Liver (tissue), 9 donors: ENCODE measurements around the gene ZNF775. TPM values are rescaled to one million over a fixed set of nuclear protein-coding genes. Genes with fewer than 3 reads are reported as not detected.

Experiments
- DNase-seq: peaks from one replicate; pipeline ENCODE4 v3.0.0-alpha.2; 2017; ENCODE audit warnings: low spot score
- H3K27ac ChIP-seq, 2 donors: one replicate each; pipeline ENCODE4 v1.7.0; 2013; ENCODE audit warnings: inconsistent platforms in 2 of 2, low read length in 2 of 2, control low read depth in 1 of 2, low read depth in 1 of 2, mild to moderate bottlenecking in 1 of 2
- H3K27me3 ChIP-seq, 4 donors: one replicate each; pipeline versions ENCODE4 v1.6.1 to v1.7.0; 2013; ENCODE audit warnings: low read length in 3 of 4, inconsistent platforms in 1 of 4, mild to moderate bottlenecking in 1 of 4, moderate library complexity in 1 of 4; ENCODE audit not compliant: control insufficient read depth in 4 of 4, insufficient read depth in 4 of 4
- H3K36me3 ChIP-seq, 4 donors: one replicate each; pipeline versions ENCODE4 v1.6.1 to v1.7.0; 2013; ENCODE audit warnings: low read length in 3 of 4, mild to moderate bottlenecking in 3 of 4, low read depth in 1 of 4, moderate library complexity in 1 of 4; ENCODE audit not compliant: control insufficient read depth in 4 of 4, insufficient read depth in 3 of 4
- H3K4me1 ChIP-seq, 4 donors: one replicate each; pipeline versions ENCODE4 v1.6.1 to v1.7.0; 2013; ENCODE audit warnings: low read length in 3 of 4, mild to moderate bottlenecking in 3 of 4, moderate library complexity in 1 of 4; ENCODE audit not compliant: control insufficient read depth in 4 of 4, insufficient read depth in 4 of 4
- H3K4me3 ChIP-seq, 3 donors: one replicate each; pipeline versions ENCODE4 v1.6.1 to v1.7.0; 2013; ENCODE audit warnings: low read length in 3 of 3, control low read depth in 1 of 3, low read depth in 1 of 3, mild to moderate bottlenecking in 1 of 3
- H3K9ac ChIP-seq, 2 donors: one replicate each; pipeline ENCODE4 v1.7.0; 2013; ENCODE audit warnings: low read length in 2 of 2, mild to moderate bottlenecking in 2 of 2, moderate library complexity in 2 of 2, control low read depth in 1 of 2, low read depth in 1 of 2
- H3K9me3 ChIP-seq, 4 donors: one replicate each; pipeline versions ENCODE4 v1.6.1 to v1.7.0; 2013; ENCODE audit warnings: low read length in 3 of 4; ENCODE audit not compliant: control insufficient read depth in 4 of 4
- EGR1 ChIP-seq, 2 donors: IDR thresholded peaks; 2 replicates each; pipeline ENCODE4 v1.6.1; 2016 to 2018; ENCODE audit warnings: antibody characterized with exemption in 2 of 2, low read depth in 2 of 2
- FOXA1 ChIP-seq: IDR thresholded peaks from 2 replicates; pipeline ENCODE4 v1.6.1; 2016; ENCODE audit warnings: antibody characterized with exemption
- GABPA ChIP-seq, 2 donors: IDR thresholded peaks in 1 of 2; conservative IDR thresholded peaks in 1 of 2; 2 replicates each; pipeline ENCODE4 v1.6.1; 2016; ENCODE audit warnings: antibody characterized with exemption in 2 of 2, mild to moderate bottlenecking in 1 of 2, moderate library complexity in 1 of 2
- HNF4A ChIP-seq, 2 donors: conservative IDR thresholded peaks; 2 replicates each; pipeline ENCODE4 v1.6.1; 2016; ENCODE audit warnings: antibody characterized with exemption in 2 of 2, mild to moderate bottlenecking in 2 of 2
- HNF4G ChIP-seq: IDR thresholded peaks from 2 replicates; pipeline ENCODE4 v1.6.1; 2016; ENCODE audit warnings: antibody characterized with exemption
- JUND ChIP-seq, 2 donors: IDR thresholded peaks; 2 replicates each; pipeline ENCODE4 v1.6.1; 2016; ENCODE audit warnings: antibody characterized with exemption in 2 of 2
- NR2F2 ChIP-seq: IDR thresholded peaks from 2 replicates; pipeline ENCODE4 v1.6.1; 2016; ENCODE audit warnings: antibody characterized with exemption
- RAD21 ChIP-seq, 2 donors: IDR thresholded peaks; 2 replicates each; pipeline ENCODE4 v1.6.1; 2016; ENCODE audit warnings: antibody characterized with exemption in 2 of 2, mild to moderate bottlenecking in 2 of 2
- RXRA ChIP-seq, 2 donors: IDR thresholded peaks; 2 replicates each; pipeline ENCODE4 v1.6.1; 2017 to 2018; ENCODE audit warnings: antibody characterized with exemption in 2 of 2, mild to moderate bottlenecking in 1 of 2
- SP1 ChIP-seq: IDR thresholded peaks from 2 replicates; pipeline ENCODE4 v1.6.1; 2018; ENCODE audit warnings: antibody characterized with exemption, mild to moderate bottlenecking
- TAF1 ChIP-seq: conservative IDR thresholded peaks from 2 replicates; pipeline ENCODE4 v1.6.1; 2016; ENCODE audit warnings: antibody characterized with exemption, mild to moderate bottlenecking
- YY1 ChIP-seq: IDR thresholded peaks from 2 replicates; pipeline ENCODE4 v1.6.1; 2016; ENCODE audit warnings: antibody characterized with exemption, mild to moderate bottlenecking
- WGBS: extraction: QIAGEN DNeasy Blood & Tissue Kit; methylation state at CpG from one replicate; pipeline ENCODE4 v1.1.7; 2013; 5-methylcytosine and 5-hydroxymethylcytosine counted together
- polyA plus RNA-seq, 2 donors: library from polyadenylated mRNA; stranded (reverse) in 1 of 2; unstranded in 1 of 2; fragments of 200-250 nt in 1 of 2; fragments of >200 nt in 1 of 2; fragmentation: Nextera tagmentation in 1 of 2; extraction: Ambion mirVana in 1 of 2; gene quantifications; one replicate each; pipeline versions ENCODE4 v1.2.1 to v1.2.3, GENCODE V29; 2013 to 2015
- total RNA-seq, 2 donors: library from RNA; depleted of rRNA; stranded (reverse); fragments of >200 nt; gene quantifications; one replicate each; pipeline ENCODE4 v1.2.3, GENCODE V29; 2014
- TF ChIP-seq, protein P1 (sequence below): fragments of 150-350 bp; IDR thresholded peaks from 2 replicates; pipeline ENCODE4 v1.5.1; 2017; ENCODE audit warnings: improper control_type of control experiment, low read depth, low read length; ENCODE audit not compliant: missing input control
- donor health status: healthy.
- donor health status: healthy.
- donor health status: healthy.
- donor health status: healthy.
- donor health status: healthy.

The ZNF775 gene
- total and polyA plus RNA-seq, 4 donors = 0.08 to 3.1 (median 0.52) TPM

DNA sequence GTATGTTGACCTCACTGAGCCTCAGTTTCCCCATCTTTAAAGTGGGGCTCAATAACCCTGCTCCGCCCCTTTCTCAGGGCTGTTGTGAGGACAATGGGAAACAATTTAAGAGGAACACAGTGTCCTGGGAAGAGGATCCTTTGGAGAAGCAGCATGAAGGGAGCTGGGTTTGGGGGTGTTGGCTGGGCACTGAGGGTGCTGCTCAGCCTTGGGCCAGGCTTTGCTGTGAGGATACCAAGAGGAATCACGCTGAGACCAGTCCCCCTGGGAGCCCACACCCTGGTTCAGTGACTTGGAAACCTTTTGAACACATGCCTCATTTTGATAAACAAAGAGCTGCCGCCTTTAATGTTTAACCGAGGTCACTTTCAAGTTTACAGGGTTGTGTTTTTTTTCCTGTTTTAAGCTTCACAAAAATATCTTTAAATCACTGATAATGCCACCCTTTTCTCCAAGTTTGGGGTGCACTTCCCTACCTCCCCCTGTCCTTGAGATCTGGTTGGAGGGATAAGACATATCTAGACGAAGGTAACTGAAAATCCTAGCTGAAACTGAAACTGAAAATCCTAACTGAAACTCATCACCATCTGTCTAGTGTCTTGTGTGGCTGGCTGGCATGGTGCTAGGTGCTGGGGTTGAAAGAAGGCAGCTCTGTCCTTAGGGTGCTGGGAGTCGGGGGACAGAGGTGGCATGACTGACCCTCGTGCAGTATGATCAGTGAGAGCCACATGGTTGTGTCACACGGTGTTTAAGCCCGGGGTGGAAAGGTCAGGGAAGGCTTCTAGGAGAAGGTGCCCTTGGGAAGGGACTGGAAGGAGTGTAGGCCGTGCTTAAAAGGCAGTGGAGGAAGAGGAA lies 27.7 kb downstream of the ZNF775 start:
- no peak for DNase-seq
- no peak overlapping the region for H3K4me3 ChIP-seq
- peak overlapping the region; percentile 13 to 57 for H3K9ac ChIP-seq
- 30% methylated on average over 10 of the region's 10 CpGs for WGBS
- TF ChIP-seq YY1 (peak; percentile 65), FOXA1 (no peak), SP1 (peak; percentile 51), RXRA (IDR thresholded peaks at IDR 0.05) (peak; percentile 44 to 53)
- H3K27me3 ChIP-seq = no peaks in the 10 kb centered on the region
- peak overlapping the region; percentile 90 to 92 for H3K27ac ChIP-seq
- no peaks in the 10 kb centered on the region for H3K9me3 ChIP-seq
- H3K4me1 ChIP-seq = peaks cover 7 to 27% (median 16%) of the 10 kb centered on the region in 4 donors
- H3K36me3 ChIP-seq = no peaks in the 10 kb centered on the region

DNA sequence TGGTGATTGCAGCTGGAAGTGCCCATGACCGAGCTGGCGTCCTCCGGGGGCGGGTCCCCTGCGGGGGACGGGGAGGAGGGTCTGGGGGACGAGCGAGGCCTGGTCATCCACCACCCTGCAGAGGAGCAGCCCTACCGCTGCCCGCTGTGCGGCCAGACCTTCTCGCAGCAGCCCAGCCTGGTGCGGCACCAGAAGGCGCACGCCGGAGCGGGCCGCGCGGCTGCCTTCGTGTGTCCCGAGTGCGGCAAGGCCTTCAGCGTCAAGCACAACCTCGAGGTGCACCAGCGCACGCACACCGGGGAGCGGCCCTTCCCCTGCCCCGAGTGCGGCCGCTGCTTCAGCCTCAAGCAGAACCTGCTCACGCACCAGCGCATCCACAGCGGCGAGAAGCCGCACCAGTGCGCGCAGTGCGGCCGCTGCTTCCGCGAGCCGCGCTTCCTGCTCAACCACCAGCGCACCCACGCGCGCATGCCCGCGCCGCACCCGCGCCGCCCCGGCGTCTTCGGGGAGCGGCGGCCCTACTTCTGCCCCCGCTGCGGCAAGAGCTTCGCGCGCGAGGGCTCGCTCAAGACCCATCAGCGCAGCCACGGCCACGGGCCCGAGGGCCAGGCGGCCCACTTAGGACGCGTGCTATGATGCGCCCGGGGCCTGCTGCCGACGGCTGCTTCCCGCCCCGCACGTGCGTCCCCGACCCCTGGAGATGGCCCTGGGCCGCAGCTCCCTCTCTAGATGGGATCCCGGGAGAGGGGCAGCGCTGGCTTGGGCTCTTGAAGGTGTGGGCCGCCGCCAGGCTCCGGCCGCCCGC lies 28.7 kb downstream of the ZNF775 start:
- Histone ChIP-seq H3K4me1 (peaks cover 7 to 27% (median 16%) of the 10 kb centered on the region in 4 donors), H3K9ac (no peak overlapping the region), H3K36me3 (no peaks in the 10 kb centered on the region), H3K27ac (peak overlapping the region in 1 of 2 donors; percentile 90), H3K4me3 (no peak overlapping the region), H3K27me3 (no peaks in the 10 kb centered on the region), H3K9me3 (no peaks in the 10 kb centered on the region)
- 96% methylated on average over 91 of the region's 91 CpGs for WGBS
- DNase-seq = no peak
- no peak for TF ChIP-seq TAF1
- TF ChIP-seq NR2F2 = no peak
- TF ChIP-seq YY1 = no peak
- no peak for TF ChIP-seq JUND (IDR thresholded peaks at IDR 0.05)
- no peak for TF ChIP-seq HNF4A (conservative IDR thresholded peaks at IDR 0.05)
- no peak for TF ChIP-seq FOXA1
- no peak for TF ChIP-seq GABPA (IDR thresholded peaks at IDR 0.05 in 1 of 2, conservative IDR thresholded peaks at IDR 0.05 in 1 of 2)
- TF ChIP-seq, protein P1, sequence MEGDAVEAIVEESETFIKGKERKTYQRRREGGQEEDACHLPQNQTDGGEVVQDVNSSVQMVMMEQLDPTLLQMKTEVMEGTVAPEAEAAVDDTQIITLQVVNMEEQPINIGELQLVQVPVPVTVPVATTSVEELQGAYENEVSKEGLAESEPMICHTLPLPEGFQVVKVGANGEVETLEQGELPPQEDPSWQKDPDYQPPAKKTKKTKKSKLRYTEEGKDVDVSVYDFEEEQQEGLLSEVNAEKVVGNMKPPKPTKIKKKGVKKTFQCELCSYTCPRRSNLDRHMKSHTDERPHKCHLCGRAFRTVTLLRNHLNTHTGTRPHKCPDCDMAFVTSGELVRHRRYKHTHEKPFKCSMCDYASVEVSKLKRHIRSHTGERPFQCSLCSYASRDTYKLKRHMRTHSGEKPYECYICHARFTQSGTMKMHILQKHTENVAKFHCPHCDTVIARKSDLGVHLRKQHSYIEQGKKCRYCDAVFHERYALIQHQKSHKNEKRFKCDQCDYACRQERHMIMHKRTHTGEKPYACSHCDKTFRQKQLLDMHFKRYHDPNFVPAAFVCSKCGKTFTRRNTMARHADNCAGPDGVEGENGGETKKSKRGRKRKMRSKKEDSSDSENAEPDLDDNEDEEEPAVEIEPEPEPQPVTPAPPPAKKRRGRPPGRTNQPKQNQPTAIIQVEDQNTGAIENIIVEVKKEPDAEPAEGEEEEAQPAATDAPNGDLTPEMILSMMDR = no peak
- no peak for TF ChIP-seq RAD21 (IDR thresholded peaks at IDR 0.05)
- no peak for TF ChIP-seq RXRA (IDR thresholded peaks at IDR 0.05)

DNA sequence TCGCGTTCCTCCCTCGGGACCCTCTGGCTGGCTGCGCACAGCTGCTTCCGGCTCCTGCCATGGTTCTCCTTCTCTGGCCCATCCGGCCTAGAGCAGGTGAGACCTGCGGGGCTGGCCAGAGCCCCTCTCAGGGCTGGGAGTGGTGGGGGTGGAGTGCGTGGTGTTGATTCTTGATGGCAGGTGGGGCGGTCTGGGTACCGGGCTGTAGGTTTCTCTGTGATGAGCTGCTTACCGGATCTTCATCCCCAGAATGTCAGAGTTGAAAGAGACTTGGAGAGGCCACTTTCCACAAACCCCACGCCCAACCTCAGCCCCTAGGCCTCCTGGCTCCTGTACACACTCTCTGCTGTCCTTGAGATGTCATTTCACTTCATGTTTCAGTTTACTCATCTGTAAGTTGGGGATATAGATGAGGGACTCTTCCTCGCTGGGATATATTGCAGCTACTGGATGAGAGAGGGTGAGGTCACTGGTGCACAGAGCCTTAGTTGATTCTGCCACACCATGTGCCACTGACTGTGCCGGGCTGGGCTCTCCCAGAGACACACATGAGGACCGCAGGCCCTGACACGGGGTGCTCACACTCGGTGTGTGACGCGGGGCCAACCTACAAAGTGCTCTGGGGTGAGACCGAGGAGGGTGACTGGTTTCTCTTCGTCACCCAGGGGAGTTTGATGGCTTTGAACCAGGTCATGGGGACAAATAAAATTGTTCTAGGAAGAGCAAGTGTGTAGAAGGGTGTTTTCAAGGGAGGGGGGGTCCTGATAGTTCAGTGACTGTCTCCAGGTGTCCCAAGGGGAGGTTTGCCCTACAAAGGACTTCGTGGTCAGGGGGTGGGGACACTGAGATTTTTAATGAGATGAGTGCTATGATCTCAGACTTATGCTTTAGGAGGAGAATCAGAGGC lies 29.5 kb downstream of the ZNF775 start:
- no peak for TF ChIP-seq JUND (IDR thresholded peaks at IDR 0.05)
- TF ChIP-seq, protein P1 = no peak
- TF ChIP-seq HNF4G = no peak
- no peak for TF ChIP-seq SP1
- no peak for TF ChIP-seq RAD21 (IDR thresholded peaks at IDR 0.05)
- no peak for TF ChIP-seq EGR1 (IDR thresholded peaks at IDR 0.05; ENCODE audit: low read depth in 2 of 2)
- Histone ChIP-seq H3K4me3 (no peak overlapping the region), H3K36me3 (no peaks in the 10 kb centered on the region), H3K9me3 (no peaks in the 10 kb centered on the region), H3K27me3 (no peaks in the 10 kb centered on the region), H3K9ac (no peak overlapping the region), H3K4me1 (peaks cover 6 to 27% (median 16%) of the 10 kb centered on the region in 4 donors), H3K27ac (no peak overlapping the region)
- WGBS = 89% methylated on average over 22 of the region's 22 CpGs
- no peak for DNase-seq
